GM12878 (cell line): ENCODE measurements around the gene PTGES3L. TPM values are rescaled to one million over a fixed set of nuclear protein-coding genes. Genes with fewer than 3 reads are reported as not detected.
A peak's percentile ranks its signal among the peaks of the same experiment; 100 is the strongest.

Experiments
- ASH2L ChIP-seq: fragments of 300-600, 200-600 bp; sonication (generic); IDR thresholded peaks from 2 replicates; pipeline ENCODE4 v1.6.1; 2017; ENCODE audit warnings: low read depth, mild to moderate bottlenecking, borderline replicate concordance
- ATF3 ChIP-seq: IDR thresholded peaks from 2 replicates; pipeline ENCODE4 v1.6.1; 2011; ENCODE audit warnings: low read depth, mild to moderate bottlenecking, low read length, moderate library complexity, borderline replicate concordance; ENCODE audit errors: extremely low read depth
- BACH1 ChIP-seq: fragments of 450-650 bp; IDR thresholded peaks from 2 replicates; pipeline ENCODE4 v1.6.1; 2017; ENCODE audit warnings: mild to moderate bottlenecking, borderline replicate concordance
- BCL3 ChIP-seq: IDR thresholded peaks from 2 replicates; pipeline ENCODE4 v1.6.1; 2011; ENCODE audit warnings: borderline replicate concordance, low read depth, mild to moderate bottlenecking, moderate library complexity, low read length; ENCODE audit not compliant: insufficient read depth, poor library complexity, severe bottlenecking
- BMI1 ChIP-seq: fragments of 450-650 bp; IDR thresholded peaks from 2 replicates; pipeline ENCODE4 v1.6.1; 2016; ENCODE audit warnings: mild to moderate bottlenecking, moderate library complexity, borderline replicate concordance
- CBFB ChIP-seq: IDR thresholded peaks from 2 replicates; pipeline ENCODE4 v1.6.1; 2016; ENCODE audit warnings: antibody characterized with exemption, low read depth
- CREB1 ChIP-seq: IDR thresholded peaks from 2 replicates; pipeline ENCODE4 v1.6.1; 2012; ENCODE audit warnings: low read depth, mild to moderate bottlenecking, inconsistent platforms
- EGR1 ChIP-seq, 2 experiments: IDR thresholded peaks; 1 replicate in 1 of 2; 2 replicates in 1 of 2; pipeline ENCODE4 v1.6.1; 2011 to 2012; ENCODE audit warnings: low read depth in 2 of 2, low read length in 2 of 2, borderline replicate concordance in 1 of 2, mild to moderate bottlenecking in 1 of 2, moderate library complexity in 1 of 2
- IKZF2 ChIP-seq, 2 experiments: fragments of 450-650 bp; IDR thresholded peaks; 2 replicates each; pipeline ENCODE4 v1.6.1; 2017; ENCODE audit warnings: mild to moderate bottlenecking in 2 of 2, moderate library complexity in 2 of 2
- MEF2B ChIP-seq: fragments of 450-650 bp; IDR thresholded peaks from 2 replicates; pipeline ENCODE4 v1.6.1; 2018; ENCODE audit warnings: mild to moderate bottlenecking, moderate library complexity; ENCODE audit not compliant: partially characterized antibody, poor library complexity, severe bottlenecking
- MTA3 ChIP-seq: IDR thresholded peaks from 2 replicates; pipeline ENCODE4 v1.6.1; 2012; ENCODE audit warnings: low read length, inconsistent platforms, borderline replicate concordance
- MXI1 ChIP-seq: fragments of 150-350 bp; IDR thresholded peaks from 2 replicates; pipeline ENCODE4 v1.6.1; 2011; ENCODE audit warnings: low read depth, mild to moderate bottlenecking, inconsistent platforms, low read length, improper control_type of control experiment
- NFYB ChIP-seq: IDR thresholded peaks from 2 replicates; pipeline ENCODE4 v1.6.1; 2011; ENCODE audit warnings: low read depth, mild to moderate bottlenecking, low read length, improper control_type of control experiment, moderate library complexity; ENCODE audit not compliant: insufficient read depth
- NR2C1 ChIP-seq: fragments of 450-650 bp; IDR thresholded peaks from 2 replicates; pipeline ENCODE4 v1.6.1; 2017; ENCODE audit warnings: antibody characterized with exemption, mild to moderate bottlenecking, moderate library complexity
- PAX8 ChIP-seq: fragments of 450-650 bp; IDR thresholded peaks from 2 replicates; pipeline ENCODE4 v1.6.1; 2017; ENCODE audit warnings: mild to moderate bottlenecking, moderate library complexity
- POU2F2 ChIP-seq: IDR thresholded peaks from 3 replicates; pipeline ENCODE4 v1.6.1; 2011; ENCODE audit warnings: low read depth, mild to moderate bottlenecking, low read length, borderline replicate concordance
- RAD21 ChIP-seq: IDR thresholded peaks from 2 replicates; pipeline ENCODE4 v1.6.1; 2011; ENCODE audit warnings: mild to moderate bottlenecking, low read depth, low read length, moderate library complexity; ENCODE audit not compliant: insufficient read depth
- RB1 ChIP-seq: fragments of 450-650 bp; formaldehyde crosslinking; IDR thresholded peaks from 2 replicates; pipeline ENCODE4 v1.6.1; 2017; ENCODE audit warnings: mild to moderate bottlenecking, borderline replicate concordance
- RCOR1 ChIP-seq: conservative IDR thresholded peaks from 2 replicates; pipeline ENCODE4 v1.6.1; 2012; ENCODE audit warnings: low read depth, low read length, improper control_type of control experiment
- RELB ChIP-seq: fragments of 450-650 bp; IDR thresholded peaks from 2 replicates; pipeline ENCODE4 v1.6.1; 2017; ENCODE audit warnings: low read depth, mild to moderate bottlenecking, moderate library complexity
- RFX5 ChIP-seq: IDR thresholded peaks from 2 replicates; pipeline ENCODE4 v1.6.1; 2011; ENCODE audit warnings: low read depth, low read length, improper control_type of control experiment
- RUNX3 ChIP-seq: IDR thresholded peaks from 2 replicates; pipeline ENCODE4 v1.6.1; 2012; ENCODE audit warnings: low read length, inconsistent platforms
- TBL1XR1 ChIP-seq: IDR thresholded peaks from 2 replicates; pipeline ENCODE4 v1.6.1; 2012; ENCODE audit warnings: low read depth, low read length, improper control_type of control experiment
- YY1 ChIP-seq: IDR thresholded peaks from 2 replicates; pipeline ENCODE4 v1.6.1; 2011; ENCODE audit warnings: low read depth, mild to moderate bottlenecking, low read length
- ZNF24 ChIP-seq: fragments of 450-650 bp; IDR thresholded peaks from 2 replicates; pipeline ENCODE4 v1.6.1; 2017; ENCODE audit warnings: antibody characterized with exemption, mild to moderate bottlenecking
- ZNF622 ChIP-seq: fragments of 450-650 bp; IDR thresholded peaks from 2 replicates; pipeline ENCODE4 v1.6.1; 2017; ENCODE audit warnings: mild to moderate bottlenecking, inconsistent platforms
- ZSCAN29 ChIP-seq: fragments of 450-650 bp; IDR thresholded peaks from 2 replicates; pipeline ENCODE4 v1.6.1; 2017; ENCODE audit warnings: mild to moderate bottlenecking, moderate library complexity
- polyA plus RNA-seq, 11 experiments: library from polyadenylated mRNA; depleted of rRNA in 4 of 11; unstranded in 6 of 11; stranded (reverse) in 5 of 11; fragments of >200 nt; fragmentation: Nextera tagmentation in 4 of 11; fragmentation: Illumina TruSeq in 1 of 11; extraction: Ambion mirVana in 4 of 11; extraction: Trizol in 1 of 11; gene quantifications; 1 replicate in 1 of 11; 2 replicates in 10 of 11; pipeline versions ENCODE4 v1.2.1 to v1.2.3, GENCODE V29; 2011 to 2016; ENCODE audit warnings: inconsistent platforms in 2 of 11, missing spikeins in 2 of 11, low read depth in 1 of 11
- total RNA-seq, 4 experiments: library from RNA; depleted of rRNA in 3 of 4; stranded (reverse); fragments of >200 nt in 3 of 4; fragmentation: Illumina TruSeq in 1 of 4; extraction: Trizol in 1 of 4; gene quantifications; 2 replicates each; pipeline versions ENCODE4 v1.2.1 to v1.2.3, GENCODE V29; 2013 to 2021

PTGES3L gene
- total and polyA plus RNA-seq, 10 of the 15 experiments (the other 5 are each of a cell fraction or from before 2014, with no cell fraction given): 0.11 to 2.3 (median 0.98) TPM

DNA sequence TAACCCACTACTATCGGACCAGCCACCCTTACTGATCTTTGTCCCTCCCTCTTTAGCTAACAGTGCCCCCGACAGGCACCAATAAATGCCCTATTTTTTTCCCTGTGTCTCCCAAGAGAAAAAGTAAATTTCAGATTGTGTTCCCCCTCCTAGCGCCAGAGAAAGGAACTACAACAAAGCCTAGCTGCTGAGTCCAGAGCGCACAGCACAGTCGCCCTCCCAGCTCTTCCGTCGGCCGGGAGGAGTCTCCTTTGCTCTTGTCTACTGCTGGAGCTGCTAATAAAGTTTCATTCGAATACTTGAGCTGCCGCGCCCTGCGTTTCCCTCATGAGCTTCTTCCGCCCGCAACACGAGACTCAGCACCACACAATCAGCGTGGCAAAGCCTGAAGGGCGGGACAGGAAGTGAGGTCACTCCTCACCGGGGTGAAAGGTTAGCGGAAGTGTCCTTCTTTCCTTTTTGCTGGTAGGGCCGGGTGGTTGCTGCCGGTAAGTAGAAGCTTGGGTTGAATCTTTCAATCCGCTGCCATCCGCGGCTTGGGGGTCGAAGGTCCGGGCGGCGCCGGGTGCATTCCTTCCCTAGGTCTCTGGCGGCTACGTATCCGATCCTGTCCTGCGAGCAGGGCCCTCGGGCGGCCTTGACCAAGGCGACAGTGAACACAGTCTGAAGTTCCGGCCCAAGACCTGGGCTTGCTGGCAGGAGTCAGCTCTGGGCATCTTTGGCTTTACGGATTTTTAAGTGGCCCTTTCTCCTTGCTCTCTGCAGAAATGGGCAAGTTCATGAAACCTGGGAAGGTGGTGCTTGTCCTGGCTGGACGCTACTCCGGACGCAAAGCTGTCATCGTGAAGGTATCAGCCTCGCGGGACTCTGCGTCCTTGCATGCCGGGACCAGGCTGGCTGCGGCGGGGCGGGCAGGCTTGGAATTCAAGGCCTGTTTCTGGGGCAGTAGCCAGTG is 18.4 kb upstream of the PTGES3L start, which contains the start of gene RPL27 (continued):
- TF ChIP-seq CREB1 (peak; percentile 96), RFX5 (peak; percentile 47; the same call in 1 of the 2 replicates), RUNX3 (peak; percentile 84), RB1 (peak; percentile 85; the same call in 1 of the 2 replicates), TBL1XR1 (peak; percentile 83; the same call in 1 of the 2 replicates), BMI1 (no peak), ZSCAN29 (peak; percentile 73; the same call in 1 of the 2 replicates), BCL3 (peak; percentile 31), ASH2L (0 out of 2 replicates have a peak, but pooled peaks have one; percentile 75), CBFB (peak; percentile 52), IKZF2 (IDR thresholded peaks at IDR 0.05) (peak; percentile 74 to 85), RAD21 (peak; percentile 60), ATF3 (peak; percentile 72; the same call in 1 of the 2 replicates), BACH1 (peak; percentile 38; the same call in 1 of the 2 replicates), ZNF24 (no peak; the same call in 1 of the 2 replicates), ZNF622 (no peak), MEF2B (peak; percentile 83), MXI1 (peak; percentile 98), RCOR1 (peak; percentile 84; the same call in 1 of the 2 replicates), MTA3 (peak; percentile 71; the same call in 1 of the 2 replicates), NFYB (peak; percentile 67; the same call in 1 of the 2 replicates), RELB (peak; percentile 91), NR2C1 (peak; percentile 99), YY1 (peak; percentile 88), PAX8 (no peak), EGR1 (IDR thresholded peaks at IDR 0.05; ENCODE audit: borderline replicate concordance in 1 of 2, low read depth in 2 of 2, low read length in 2 of 2) (peak; percentile 8 to 29; a peak in 1 of 3 replicates), POU2F2 (peak; percentile 93; the same call in 2 of the 3 replicates)
